B cell (primary cell): ENCODE measurements around the gene HNRNPF.

ENCODE experiments used
- CTCF ChIP-seq: fragments of 200-600 bp; IDR thresholded peaks from one replicate; pipeline ENCODE4 v1.8.0; 2022; ENCODE audit warnings: antibody characterized with exemption, mild to moderate bottlenecking
- EZH2 ChIP-seq: IDR thresholded peaks from 2 replicates; pipeline ENCODE4 v1.6.1; 2012; ENCODE audit warnings: borderline replicate concordance, low read depth, mild to moderate bottlenecking, moderate library complexity, low read length; ENCODE audit not compliant: insufficient read depth, poor library complexity, severe bottlenecking

GRCh38 chr10:43350156-43350555 lies 58.8 kb downstream of the HNRNPF start:
- TF ChIP-seq CTCF (no peak), EZH2 (no peak)
